ENCODE measurements around the gene VEZT. TPM values are rescaled to one million over a fixed set of nuclear protein-coding genes. Genes with fewer than 3 reads are reported as not detected.
A peak's percentile ranks its signal among the peaks of the same experiment; 100 is the strongest.

The VEZT gene
- total RNA-seq (10 to 100 TPM; 25.3 to 47.4 TPM), polyA plus RNA-seq (10 to 100 TPM; 13.7 to 18.6 TPM)

DNA sequence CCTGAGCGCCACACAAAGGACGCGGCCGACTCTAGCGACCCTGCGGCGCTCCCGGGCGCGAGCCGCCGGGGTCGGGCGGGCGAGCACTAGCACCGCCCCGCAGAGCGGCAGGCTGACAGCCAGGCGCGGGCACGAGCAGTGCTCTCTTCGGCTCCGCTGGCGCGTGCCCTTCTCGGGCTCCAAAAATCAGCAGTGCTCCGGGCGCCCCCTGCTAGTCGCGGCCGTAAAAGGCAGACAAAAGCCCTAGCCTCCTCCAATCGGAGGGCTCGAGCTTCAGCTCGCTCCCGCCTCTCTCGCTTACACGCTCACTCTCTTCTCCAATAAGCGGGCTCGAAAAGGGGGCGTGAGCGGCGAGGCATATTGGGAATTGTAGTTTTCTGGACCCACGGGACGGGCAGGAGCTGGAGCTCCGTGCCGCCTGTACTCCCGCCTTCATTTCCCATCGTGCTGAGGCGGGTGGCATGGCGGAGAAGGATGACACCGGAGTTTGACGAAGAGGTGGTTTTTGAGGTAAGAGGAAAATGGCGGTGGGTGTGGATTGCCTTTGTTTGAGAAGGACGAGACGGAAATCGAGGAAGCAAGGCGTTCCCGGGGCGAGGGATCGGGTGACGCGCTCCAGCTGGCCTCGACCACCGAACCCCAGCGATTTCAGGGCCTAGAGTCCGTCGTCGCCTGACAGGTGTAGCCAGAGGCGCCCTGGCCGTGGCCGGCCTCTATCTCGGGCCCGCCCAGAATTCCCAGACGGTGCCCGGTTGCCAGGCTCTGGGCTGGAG lies at the start of gene VEZT, which contains the start of gene FGD6:
Gene VEZT (plus strand): TSS at position 431 of the 773 bp plus-strand sequence. CDS start 44 bp downstream, at position 475.
Gene FGD6 (minus strand): TSS at position 91 of the 773 bp plus-strand sequence. CDS start 227 bp downstream, outside the sequence.
- no peaks in the 10 kb centered on the region for H3K36me3 ChIP-seq (ENCODE audit: control insufficient read depth in 4 of 4, insufficient read depth in 3 of 4, low read depth in 1 of 4, low read length in 3 of 4)
- H3K27me3 ChIP-seq (ENCODE audit: control insufficient read depth in 4 of 4, insufficient read depth in 4 of 4, low read length in 3 of 4): no peaks in the 10 kb centered on the region
- H3K27ac ChIP-seq (ENCODE audit: low read depth in 1 of 2, low read length in 2 of 2): peak within 1 kb of the TSS; percentile 92 to 98
- no peaks in the 10 kb centered on the region for H3K9me3 ChIP-seq (ENCODE audit: control insufficient read depth in 4 of 4, low read length in 3 of 4)
- WGBS: under 1% methylated on average over 75 of the region's 75 CpGs
- peaks cover 3 to 18% (median 9%) of the 10 kb centered on the region in 4 donors for H3K4me1 ChIP-seq (ENCODE audit: control insufficient read depth in 4 of 4, insufficient read depth in 4 of 4, low read length in 3 of 4)
- peak within 1 kb of the TSS; percentile 94 for H3K9ac ChIP-seq (ENCODE audit: low read depth in 1 of 2, low read length in 2 of 2)
- TF ChIP-seq HNF4A (conservative IDR thresholded peaks at IDR 0.05) (peak; percentile 10 to 12), MAX (IDR thresholded peaks at IDR 0.05) (peak; percentile 73), FOXA2 (IDR thresholded peaks at IDR 0.05) (no peak), NR2F2 (IDR thresholded peaks at IDR 0.05) (peak; percentile 9), EGR1 (IDR thresholded peaks at IDR 0.05; ENCODE audit: low read depth in 2 of 2) (peak in 1 of 2 donors; percentile 3), HNF4G (IDR thresholded peaks at IDR 0.05) (peak; percentile 18), RAD21 (IDR thresholded peaks at IDR 0.05) (peak; percentile 75 to 76), TAF1 (conservative IDR thresholded peaks at IDR 0.05) (peak; percentile 92), ATF3 (IDR thresholded peaks at IDR 0.05) (peak; percentile 6), GABPA (IDR thresholded peaks at IDR 0.05 in 1 of 2, conservative IDR thresholded peaks at IDR 0.05 in 1 of 2) (peak in 1 of 2 donors; percentile 20), SP1 (IDR thresholded peaks at IDR 0.05) (peak; percentile 95), RXRA (IDR thresholded peaks at IDR 0.05) (peak in 1 of 2 donors; percentile 25), JUND (IDR thresholded peaks at IDR 0.05) (no peak), YY1 (IDR thresholded peaks at IDR 0.05) (peak; percentile 96), FOXA1 (IDR thresholded peaks at IDR 0.05) (no peak)
- TF ChIP-seq, protein P1, sequence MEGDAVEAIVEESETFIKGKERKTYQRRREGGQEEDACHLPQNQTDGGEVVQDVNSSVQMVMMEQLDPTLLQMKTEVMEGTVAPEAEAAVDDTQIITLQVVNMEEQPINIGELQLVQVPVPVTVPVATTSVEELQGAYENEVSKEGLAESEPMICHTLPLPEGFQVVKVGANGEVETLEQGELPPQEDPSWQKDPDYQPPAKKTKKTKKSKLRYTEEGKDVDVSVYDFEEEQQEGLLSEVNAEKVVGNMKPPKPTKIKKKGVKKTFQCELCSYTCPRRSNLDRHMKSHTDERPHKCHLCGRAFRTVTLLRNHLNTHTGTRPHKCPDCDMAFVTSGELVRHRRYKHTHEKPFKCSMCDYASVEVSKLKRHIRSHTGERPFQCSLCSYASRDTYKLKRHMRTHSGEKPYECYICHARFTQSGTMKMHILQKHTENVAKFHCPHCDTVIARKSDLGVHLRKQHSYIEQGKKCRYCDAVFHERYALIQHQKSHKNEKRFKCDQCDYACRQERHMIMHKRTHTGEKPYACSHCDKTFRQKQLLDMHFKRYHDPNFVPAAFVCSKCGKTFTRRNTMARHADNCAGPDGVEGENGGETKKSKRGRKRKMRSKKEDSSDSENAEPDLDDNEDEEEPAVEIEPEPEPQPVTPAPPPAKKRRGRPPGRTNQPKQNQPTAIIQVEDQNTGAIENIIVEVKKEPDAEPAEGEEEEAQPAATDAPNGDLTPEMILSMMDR (IDR thresholded peaks at IDR 0.05; ENCODE audit: low read depth, low read length, missing input control): peak; percentile 53
- TF ChIP-seq, protein P2, sequence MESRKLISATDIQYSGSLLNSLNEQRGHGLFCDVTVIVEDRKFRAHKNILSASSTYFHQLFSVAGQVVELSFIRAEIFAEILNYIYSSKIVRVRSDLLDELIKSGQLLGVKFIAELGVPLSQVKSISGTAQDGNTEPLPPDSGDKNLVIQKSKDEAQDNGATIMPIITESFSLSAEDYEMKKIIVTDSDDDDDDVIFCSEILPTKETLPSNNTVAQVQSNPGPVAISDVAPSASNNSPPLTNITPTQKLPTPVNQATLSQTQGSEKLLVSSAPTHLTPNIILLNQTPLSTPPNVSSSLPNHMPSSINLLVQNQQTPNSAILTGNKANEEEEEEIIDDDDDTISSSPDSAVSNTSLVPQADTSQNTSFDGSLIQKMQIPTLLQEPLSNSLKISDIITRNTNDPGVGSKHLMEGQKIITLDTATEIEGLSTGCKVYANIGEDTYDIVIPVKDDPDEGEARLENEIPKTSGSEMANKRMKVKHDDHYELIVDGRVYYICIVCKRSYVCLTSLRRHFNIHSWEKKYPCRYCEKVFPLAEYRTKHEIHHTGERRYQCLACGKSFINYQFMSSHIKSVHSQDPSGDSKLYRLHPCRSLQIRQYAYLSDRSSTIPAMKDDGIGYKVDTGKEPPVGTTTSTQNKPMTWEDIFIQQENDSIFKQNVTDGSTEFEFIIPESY (IDR thresholded peaks at IDR 0.05): no peak
- TF ChIP-seq, protein P3, sequence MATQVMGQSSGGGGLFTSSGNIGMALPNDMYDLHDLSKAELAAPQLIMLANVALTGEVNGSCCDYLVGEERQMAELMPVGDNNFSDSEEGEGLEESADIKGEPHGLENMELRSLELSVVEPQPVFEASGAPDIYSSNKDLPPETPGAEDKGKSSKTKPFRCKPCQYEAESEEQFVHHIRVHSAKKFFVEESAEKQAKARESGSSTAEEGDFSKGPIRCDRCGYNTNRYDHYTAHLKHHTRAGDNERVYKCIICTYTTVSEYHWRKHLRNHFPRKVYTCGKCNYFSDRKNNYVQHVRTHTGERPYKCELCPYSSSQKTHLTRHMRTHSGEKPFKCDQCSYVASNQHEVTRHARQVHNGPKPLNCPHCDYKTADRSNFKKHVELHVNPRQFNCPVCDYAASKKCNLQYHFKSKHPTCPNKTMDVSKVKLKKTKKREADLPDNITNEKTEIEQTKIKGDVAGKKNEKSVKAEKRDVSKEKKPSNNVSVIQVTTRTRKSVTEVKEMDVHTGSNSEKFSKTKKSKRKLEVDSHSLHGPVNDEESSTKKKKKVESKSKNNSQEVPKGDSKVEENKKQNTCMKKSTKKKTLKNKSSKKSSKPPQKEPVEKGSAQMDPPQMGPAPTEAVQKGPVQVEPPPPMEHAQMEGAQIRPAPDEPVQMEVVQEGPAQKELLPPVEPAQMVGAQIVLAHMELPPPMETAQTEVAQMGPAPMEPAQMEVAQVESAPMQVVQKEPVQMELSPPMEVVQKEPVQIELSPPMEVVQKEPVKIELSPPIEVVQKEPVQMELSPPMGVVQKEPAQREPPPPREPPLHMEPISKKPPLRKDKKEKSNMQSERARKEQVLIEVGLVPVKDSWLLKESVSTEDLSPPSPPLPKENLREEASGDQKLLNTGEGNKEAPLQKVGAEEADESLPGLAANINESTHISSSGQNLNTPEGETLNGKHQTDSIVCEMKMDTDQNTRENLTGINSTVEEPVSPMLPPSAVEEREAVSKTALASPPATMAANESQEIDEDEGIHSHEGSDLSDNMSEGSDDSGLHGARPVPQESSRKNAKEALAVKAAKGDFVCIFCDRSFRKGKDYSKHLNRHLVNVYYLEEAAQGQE (IDR thresholded peaks at IDR 0.05): peak; percentile 86
- peak within 1 kb of the TSS; percentile 95 to 98 (median 96) for H3K4me3 ChIP-seq (ENCODE audit: low read depth in 1 of 3, low read length in 3 of 3)
- DNase-seq (ENCODE audit: low spot score): peak; percentile 97

Measured in liver (tissue), 9 donors.